Loucy (cell line): ENCODE measurements around the gene TNFRSF9.
"Not testable (repeated sequence)": the region's sequence is repeated elsewhere in the genome, so short reads cannot be mapped to it uniquely, and the experiment has no call there.

Experiments used
- EZH2phosphoT487 ChIP-seq: fragments of 200-600 bp; IDR thresholded peaks from 2 replicates; pipeline ENCODE4 v1.6.1; 2018; ENCODE audit warnings: antibody characterized with exemption, mild to moderate bottlenecking, moderate library complexity, borderline replicate concordance
- TF ChIP-seq, protein P1 (sequence below): fragments of 200-600 bp; sonication (generic); conservative IDR thresholded peaks from 2 replicates; pipeline ENCODE4 v1.5.1; 2014; ENCODE audit warnings: mild to moderate bottlenecking, antibody characterized with exemption, low read length

DNA sequence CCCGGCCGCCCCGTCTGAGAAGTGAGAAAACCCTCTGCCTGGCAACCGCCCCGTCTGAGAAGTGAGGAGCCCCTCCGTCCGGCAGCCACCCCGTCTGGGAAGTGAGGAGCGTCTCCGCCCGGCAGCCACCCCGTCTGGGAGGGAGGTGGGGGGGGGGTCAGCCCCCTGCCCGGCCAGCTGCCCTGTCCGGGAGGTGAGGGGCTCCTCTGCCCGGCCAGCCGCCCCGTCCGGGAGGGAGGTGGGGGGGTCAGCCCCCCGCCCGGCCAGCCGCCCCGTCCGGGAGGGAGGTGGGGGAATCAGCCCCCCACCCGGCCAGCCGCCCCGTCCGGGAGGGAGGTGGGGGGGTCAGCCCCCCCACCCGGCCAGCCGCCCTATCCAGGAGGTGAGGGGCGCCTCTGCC lies 12.2 kb upstream of the TNFRSF9 start:
- TF ChIP-seq, protein P1, sequence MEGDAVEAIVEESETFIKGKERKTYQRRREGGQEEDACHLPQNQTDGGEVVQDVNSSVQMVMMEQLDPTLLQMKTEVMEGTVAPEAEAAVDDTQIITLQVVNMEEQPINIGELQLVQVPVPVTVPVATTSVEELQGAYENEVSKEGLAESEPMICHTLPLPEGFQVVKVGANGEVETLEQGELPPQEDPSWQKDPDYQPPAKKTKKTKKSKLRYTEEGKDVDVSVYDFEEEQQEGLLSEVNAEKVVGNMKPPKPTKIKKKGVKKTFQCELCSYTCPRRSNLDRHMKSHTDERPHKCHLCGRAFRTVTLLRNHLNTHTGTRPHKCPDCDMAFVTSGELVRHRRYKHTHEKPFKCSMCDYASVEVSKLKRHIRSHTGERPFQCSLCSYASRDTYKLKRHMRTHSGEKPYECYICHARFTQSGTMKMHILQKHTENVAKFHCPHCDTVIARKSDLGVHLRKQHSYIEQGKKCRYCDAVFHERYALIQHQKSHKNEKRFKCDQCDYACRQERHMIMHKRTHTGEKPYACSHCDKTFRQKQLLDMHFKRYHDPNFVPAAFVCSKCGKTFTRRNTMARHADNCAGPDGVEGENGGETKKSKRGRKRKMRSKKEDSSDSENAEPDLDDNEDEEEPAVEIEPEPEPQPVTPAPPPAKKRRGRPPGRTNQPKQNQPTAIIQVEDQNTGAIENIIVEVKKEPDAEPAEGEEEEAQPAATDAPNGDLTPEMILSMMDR = not testable (repeated sequence)
- not testable (repeated sequence) for TF ChIP-seq EZH2phosphoT487
